Measurements from ENCODE around the gene SMARCA2.

SMARCA2 gene

DNA sequence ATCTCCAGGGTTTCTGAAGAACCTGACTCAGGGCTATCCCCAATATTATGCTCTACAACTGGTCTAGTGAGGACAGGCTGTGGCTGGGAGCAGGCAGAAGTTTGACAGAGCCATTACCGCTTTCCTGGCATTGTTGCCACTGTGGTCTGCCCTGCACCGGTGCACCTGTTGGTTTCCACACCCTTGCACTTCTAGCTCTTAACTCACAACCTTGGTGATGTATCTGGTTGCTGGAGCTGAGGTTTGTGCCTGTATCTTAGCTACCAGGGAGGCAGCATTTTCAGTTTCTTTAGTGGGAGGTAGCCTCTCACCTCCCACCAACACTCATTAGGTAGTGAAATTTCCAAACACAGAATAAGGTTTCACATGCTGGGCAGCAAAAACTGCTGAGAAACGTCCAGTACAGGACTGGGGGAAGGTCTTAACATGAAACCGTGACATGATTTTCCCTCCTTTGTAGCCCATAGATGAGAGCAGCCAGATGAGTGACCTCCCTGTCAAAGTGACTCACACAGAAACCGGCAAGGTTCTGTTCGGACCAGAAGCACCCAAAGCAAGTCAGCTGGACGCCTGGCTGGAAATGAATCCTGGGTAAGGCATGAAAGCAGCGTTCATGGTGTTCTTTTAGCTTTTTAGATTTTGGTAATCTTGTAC is 57.7 kb downstream of the SMARCA2 start:
- H3K9ac ChIP-seq (ENCODE audit: low read length): no peak overlapping the region
- H3K4me3 ChIP-seq (ENCODE audit: insufficient read depth, low read length, poor library complexity, severe bottlenecking): no peak overlapping the region
- no peak overlapping the region for H2AFZ ChIP-seq (ENCODE audit: low read depth, low read length, severe bottlenecking)
- H3K27ac ChIP-seq (ENCODE audit: low read depth, low read length): no peak overlapping the region
- no peaks in the 10 kb centered on the region for H3F3A ChIP-seq (ENCODE audit: insufficient read depth)
- TF ChIP-seq EZH2phosphoT487 (conservative IDR thresholded peaks at IDR 0.05; ENCODE audit: low read length) (no peak), CTCF (IDR thresholded peaks at IDR 0.05; ENCODE audit: insufficient read depth, low read length, poor library complexity, severe bottlenecking) (no peak)
- no peak overlapping the region for H3K4me2 ChIP-seq (ENCODE audit: low read depth, low read length, poor library complexity, severe bottlenecking)
- H3K79me2 ChIP-seq (ENCODE audit: insufficient read depth, low read length): no peaks in the 10 kb centered on the region
- no peaks in the 10 kb centered on the region for H3K27me3 ChIP-seq (ENCODE audit: low read length)
- no peaks in the 10 kb centered on the region for H4K20me1 ChIP-seq (ENCODE audit: low read depth, low read length)
- H3K9me2 ChIP-seq (replicated peaks; ENCODE audit: insufficient read depth, low read length): no peaks in the 10 kb centered on the region
- H3K9me3 ChIP-seq (ENCODE audit: insufficient read depth, low read length): no peaks in the 10 kb centered on the region
- H3K36me3 ChIP-seq (ENCODE audit: low read length): no peaks in the 10 kb centered on the region

- Histone ChIP-seq H2AFZ (ENCODE audit: low read depth, low read length, severe bottlenecking) (no peak overlapping the region), H3K27me3 (ENCODE audit: low read length) (no peaks in the 10 kb centered on the region), H4K20me1 (ENCODE audit: low read depth, low read length) (no peaks in the 10 kb centered on the region), H3F3A (ENCODE audit: insufficient read depth) (no peaks in the 10 kb centered on the region), H3K27ac (ENCODE audit: low read depth, low read length) (no peak overlapping the region), H3K4me3 (ENCODE audit: insufficient read depth, low read length, poor library complexity, severe bottlenecking) (no peak overlapping the region), H3K36me3 (ENCODE audit: low read length) (no peaks in the 10 kb centered on the region), H3K9me2 (replicated peaks; ENCODE audit: insufficient read depth, low read length) (no peaks in the 10 kb centered on the region), H3K9ac (ENCODE audit: low read length) (no peak overlapping the region), H3K4me2 (ENCODE audit: low read depth, low read length, poor library complexity, severe bottlenecking) (no peak overlapping the region), H3K79me2 (ENCODE audit: insufficient read depth, low read length) (no peaks in the 10 kb centered on the region), H3K9me3 (ENCODE audit: insufficient read depth, low read length) (no peaks in the 10 kb centered on the region)
- TF ChIP-seq EZH2phosphoT487 (conservative IDR thresholded peaks at IDR 0.05; ENCODE audit: low read length) (no peak), CTCF (IDR thresholded peaks at IDR 0.05; ENCODE audit: insufficient read depth, low read length, poor library complexity, severe bottlenecking) (no peak)
Observed at GRCh38 chr9:2082772-2083171, 67.6 kb downstream of the SMARCA2 start.

- Histone ChIP-seq H3K9me3 (ENCODE audit: insufficient read depth, low read length) (no peaks in the 10 kb centered on the region), H3K79me2 (ENCODE audit: insufficient read depth, low read length) (no peaks in the 10 kb centered on the region), H3K4me3 (ENCODE audit: insufficient read depth, low read length, poor library complexity, severe bottlenecking) (no peak overlapping the region), H3K9ac (ENCODE audit: low read length) (no peak overlapping the region), H3K9me2 (replicated peaks; ENCODE audit: insufficient read depth, low read length) (no peaks in the 10 kb centered on the region), H3K4me2 (ENCODE audit: low read depth, low read length, poor library complexity, severe bottlenecking) (no peak overlapping the region), H3K27ac (ENCODE audit: low read depth, low read length) (no peak overlapping the region), H3K27me3 (ENCODE audit: low read length) (no peaks in the 10 kb centered on the region), H4K20me1 (ENCODE audit: low read depth, low read length) (no peaks in the 10 kb centered on the region), H3K36me3 (ENCODE audit: low read length) (no peaks in the 10 kb centered on the region), H3F3A (ENCODE audit: insufficient read depth) (no peaks in the 10 kb centered on the region), H2AFZ (ENCODE audit: low read depth, low read length, severe bottlenecking) (no peak overlapping the region)
- TF ChIP-seq CTCF (IDR thresholded peaks at IDR 0.05; ENCODE audit: insufficient read depth, low read length, poor library complexity, severe bottlenecking) (no peak), EZH2phosphoT487 (conservative IDR thresholded peaks at IDR 0.05; ENCODE audit: low read length) (no peak)
Observed at GRCh38 chr9:2083479-2083878, 68.3 kb downstream of the SMARCA2 start.

Measured in SU-DHL-6 (cell line).